Fibroblast of lung (primary cell): Measurements from ENCODE around the gene TRIM44. TPM values are rescaled to one million over a fixed set of nuclear protein-coding genes. Genes with fewer than 3 reads are reported as not detected.

Experiments used
- DNase-seq, 2 donors: peaks; one replicate each; pipeline versions ENCODE4 v3.0.0 to v3.0.0-alpha.2; 2010; ENCODE audit warnings: low read depth in 2 of 2
- H2AFZ ChIP-seq: 2 replicates; pipeline ENCODE4 v1.5.1; 2012; ENCODE audit warnings: low read length, control low read depth, inconsistent platforms
- H3K27ac ChIP-seq: 2 replicates; pipeline ENCODE4 v1.5.1; 2011; ENCODE audit warnings: low read length, control low read depth; ENCODE audit not compliant: insufficient read depth
- H3K27me3 ChIP-seq: 2 replicates; pipeline ENCODE4 v1.5.1; 2011; ENCODE audit warnings: mild to moderate bottlenecking, low read length; ENCODE audit not compliant: control insufficient read depth, insufficient read depth
- H3K36me3 ChIP-seq: 2 replicates; pipeline ENCODE4 v1.5.1; 2011; ENCODE audit warnings: low read length; ENCODE audit not compliant: control insufficient read depth, insufficient read depth
- H3K4me1 ChIP-seq: 2 replicates; pipeline ENCODE4 v1.5.1; 2011; ENCODE audit warnings: low read length; ENCODE audit not compliant: control insufficient read depth, insufficient read depth; ENCODE audit errors: extremely low read depth
- H3K4me2 ChIP-seq: 2 replicates; pipeline ENCODE4 v1.5.1; 2011; ENCODE audit warnings: low read length, control low read depth; ENCODE audit not compliant: insufficient read depth; ENCODE audit errors: extremely low read depth
- H3K4me3 ChIP-seq, 4 experiments: fragments of 200-600 bp in 1 of 4; sonication (generic) in 1 of 4; replicated peaks in 1 of 4; 2 replicates each; pipeline ENCODE4 v1.5.1; 2011 to 2016; ENCODE audit warnings: low read length in 4 of 4, low read depth in 3 of 4, mild to moderate bottlenecking in 3 of 4, control low read depth in 2 of 4, inconsistent platforms in 1 of 4, mixed read lengths in 1 of 4; ENCODE audit not compliant: insufficient read depth in 1 of 4; ENCODE audit errors: control extremely low read depth in 1 of 4
- H3K79me2 ChIP-seq: 2 replicates; pipeline ENCODE4 v1.5.1; 2012; ENCODE audit warnings: mild to moderate bottlenecking, low read length, inconsistent platforms; ENCODE audit not compliant: control insufficient read depth, insufficient read depth
- H3K9ac ChIP-seq: 2 replicates; pipeline ENCODE4 v1.5.1; 2011; ENCODE audit warnings: mild to moderate bottlenecking, low read length, control low read depth; ENCODE audit not compliant: insufficient read depth
- H3K9me3 ChIP-seq: 2 replicates; pipeline ENCODE4 v1.5.1; 2012; ENCODE audit warnings: low read depth, low read length; ENCODE audit not compliant: control insufficient read depth, insufficient read depth
- H4K20me1 ChIP-seq: 2 replicates; pipeline ENCODE4 v1.5.1; 2011; ENCODE audit warnings: low read length; ENCODE audit not compliant: control insufficient read depth, insufficient read depth; ENCODE audit errors: extremely low read depth
- CTCF ChIP-seq, 2 donors: IDR thresholded peaks in 1 of 2; conservative IDR thresholded peaks in 1 of 2; 1 replicate in 1 of 2; 2 replicates in 1 of 2; pipeline ENCODE4 v1.5.1; 2011 to 2012; ENCODE audit warnings: low read length in 2 of 2, control low read depth in 1 of 2, inconsistent platforms in 1 of 2, low read depth in 1 of 2, mild to moderate bottlenecking in 1 of 2
- EZH2 ChIP-seq: IDR thresholded peaks from 2 replicates; pipeline ENCODE4 v1.5.1; 2012; ENCODE audit warnings: low read length, control low read depth, mild to moderate bottlenecking; ENCODE audit errors: missing control alignments
- polyA plus RNA-seq, 2 donors: library from polyadenylated mRNA; depleted of rRNA in 1 of 2; stranded (reverse) in 1 of 2; unstranded in 1 of 2; fragments of >200 nt; gene quantifications; 2 replicates each; pipeline ENCODE4 v1.2.1, GENCODE V29; 2011 to 2012; ENCODE audit warnings: missing spikeins in 1 of 2
- total RNA-seq: library from RNA; depleted of rRNA; stranded (reverse); fragments of >200 nt; gene quantifications from 2 replicates; pipeline ENCODE4 v1.2.1, GENCODE V29; 2014

TRIM44 gene
- total and polyA plus RNA-seq, 2 donors (not counting 1 experiment from before 2014, with no cell fraction given) = 10.4 to 78.3 TPM

GRCh38 chr11:35855671-35856070 is 193.1 kb downstream of the TRIM44 start:
- Histone ChIP-seq H3K79me2 (no peaks in the 10 kb centered on the region), H3K4me3 (no peak overlapping the region), H3K4me2 (no peak overlapping the region), H2AFZ (no peak overlapping the region), H3K27me3 (peaks cover 9% of the 10 kb centered on the region), H3K27ac (no peak overlapping the region), H4K20me1 (no peaks in the 10 kb centered on the region), H3K9me3 (no peaks in the 10 kb centered on the region), H3K36me3 (no peaks in the 10 kb centered on the region), H3K9ac (no peak overlapping the region), H3K4me1 (no peaks in the 10 kb centered on the region)
- DNase-seq = no peak
- TF ChIP-seq EZH2 (no peak), CTCF (conservative IDR thresholded peaks at IDR 0.05 in 1 of 2, IDR thresholded peaks at IDR 0.05 in 1 of 2; ENCODE audit: low read depth in 1 of 2, low read length in 2 of 2) (no peak)

- no peaks in the 10 kb centered on the region for H4K20me1 ChIP-seq
- H2AFZ ChIP-seq = no peak overlapping the region
- DNase-seq = no peak
- H3K9me3 ChIP-seq = no peaks in the 10 kb centered on the region
- no peak overlapping the region for H3K9ac ChIP-seq
- TF ChIP-seq EZH2 (no peak), CTCF (conservative IDR thresholded peaks at IDR 0.05 in 1 of 2, IDR thresholded peaks at IDR 0.05 in 1 of 2; ENCODE audit: low read depth in 1 of 2, low read length in 2 of 2) (no peak)
- H3K4me1 ChIP-seq = no peaks in the 10 kb centered on the region
- H3K36me3 ChIP-seq = no peaks in the 10 kb centered on the region
- H3K4me2 ChIP-seq = no peak overlapping the region
- no peak overlapping the region for H3K27ac ChIP-seq
- H3K27me3 ChIP-seq = peaks cover 9% of the 10 kb centered on the region
- H3K4me3 ChIP-seq = no peak overlapping the region
- no peaks in the 10 kb centered on the region for H3K79me2 ChIP-seq
Observed at GRCh38 chr11:35856259-35856658, 193.7 kb downstream of the TRIM44 start.

GRCh38 chr11:35856756-35857155 is 194.2 kb downstream of the TRIM44 start:
- Histone ChIP-seq H2AFZ (no peak overlapping the region), H3K27me3 (peaks cover 9% of the 10 kb centered on the region), H3K79me2 (no peaks in the 10 kb centered on the region), H3K4me1 (no peaks in the 10 kb centered on the region), H3K4me2 (no peak overlapping the region), H3K4me3 (no peak overlapping the region), H3K27ac (no peak overlapping the region), H3K36me3 (no peaks in the 10 kb centered on the region), H3K9ac (no peak overlapping the region), H4K20me1 (no peaks in the 10 kb centered on the region), H3K9me3 (no peaks in the 10 kb centered on the region)
- TF ChIP-seq CTCF (conservative IDR thresholded peaks at IDR 0.05 in 1 of 2, IDR thresholded peaks at IDR 0.05 in 1 of 2; ENCODE audit: low read depth in 1 of 2, low read length in 2 of 2) = no peak
- TF ChIP-seq EZH2 = no peak
- no peak for DNase-seq
